KOPT-K1 (cell line): ENCODE measurements around the gene MBD3.
"Not testable (repeated sequence)": the region's sequence is repeated elsewhere in the genome, so short reads cannot be mapped to it uniquely, and the experiment has no call there.

Experiments used
- H3K27ac ChIP-seq: fragments of 200-600 bp; sonication (generic); 2 replicates; pipeline ENCODE4 v1.5.1; 2016; ENCODE audit warnings: antibody characterized with exemption, mild to moderate bottlenecking, low read depth, low read length; ENCODE audit not compliant: poor library complexity, severe bottlenecking
- H3K36me3 ChIP-seq: fragments of 200-600 bp; sonication (generic); 2 replicates; pipeline ENCODE4 v1.5.1; 2017; ENCODE audit warnings: antibody characterized with exemption, mild to moderate bottlenecking, low read length, moderate library complexity; ENCODE audit not compliant: insufficient read depth
- H3K9me3 ChIP-seq: fragments of 200-600 bp; sonication (generic); 2 replicates; pipeline ENCODE4 v1.5.1; 2017; ENCODE audit warnings: antibody characterized with exemption, low read length, mild to moderate bottlenecking; ENCODE audit not compliant: insufficient read depth, poor library complexity, severe bottlenecking

MBD3 gene

DNA sequence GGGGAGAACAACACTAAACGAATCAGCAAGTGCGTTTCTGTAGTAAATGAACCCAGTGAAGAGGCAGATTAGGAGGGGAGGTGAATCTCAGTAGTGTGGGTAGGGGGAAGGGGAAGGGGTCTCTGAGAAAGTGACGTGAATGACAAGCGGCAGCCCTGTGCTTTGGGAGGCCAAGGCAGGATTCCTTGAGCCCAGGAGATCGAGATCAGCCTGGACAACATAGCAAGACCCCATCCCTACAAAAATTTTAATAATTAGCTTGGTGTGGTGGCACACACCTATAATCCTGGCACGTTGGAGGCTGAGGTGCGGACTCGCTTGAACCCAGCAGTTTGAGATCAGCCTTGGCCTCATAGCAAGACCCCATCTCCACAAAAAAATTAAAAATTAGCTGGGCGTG lies 60.7 kb downstream of the MBD3 start:
- H3K36me3 ChIP-seq: no peaks in the 10 kb centered on the region
- no peaks in the 10 kb centered on the region for H3K9me3 ChIP-seq
- H3K27ac ChIP-seq: no peak overlapping the region

GRCh38 chr19:1531587-1531986 lies 61.1 kb downstream of the MBD3 start:
- H3K36me3 ChIP-seq: no peaks in the 10 kb centered on the region
- H3K27ac ChIP-seq: no peak overlapping the region
- H3K9me3 ChIP-seq: no peaks in the 10 kb centered on the region

DNA sequence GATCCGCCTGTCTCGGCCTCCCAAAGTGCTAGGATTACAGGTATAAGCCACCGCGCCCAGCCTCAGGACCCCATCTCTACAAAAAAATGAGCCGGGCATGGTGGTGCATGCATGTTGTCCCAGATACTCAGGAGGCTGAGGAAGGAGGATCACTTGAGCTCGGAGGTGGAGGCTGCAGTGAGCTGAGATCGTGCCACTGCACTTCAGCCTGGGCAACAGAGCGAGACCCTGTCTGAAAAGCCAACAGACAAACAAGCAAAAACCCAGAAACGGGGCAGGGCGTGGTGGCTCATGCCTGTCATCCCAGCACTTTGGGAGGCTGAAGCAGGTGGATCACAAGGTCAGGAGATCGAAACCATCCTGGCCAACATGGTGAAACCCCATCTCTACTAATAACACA lies 61.8 kb downstream of the MBD3 start:
- not testable (repeated sequence) for H3K36me3 ChIP-seq, H3K9me3 ChIP-seq, H3K27ac ChIP-seq

GRCh38 chr19:1529430-1529816 lies 63.2 kb downstream of the MBD3 start:
- H3K27ac ChIP-seq: no peak overlapping the region
- H3K36me3 ChIP-seq: no peaks in the 10 kb centered on the region
- H3K9me3 ChIP-seq: no peaks in the 10 kb centered on the region

DNA sequence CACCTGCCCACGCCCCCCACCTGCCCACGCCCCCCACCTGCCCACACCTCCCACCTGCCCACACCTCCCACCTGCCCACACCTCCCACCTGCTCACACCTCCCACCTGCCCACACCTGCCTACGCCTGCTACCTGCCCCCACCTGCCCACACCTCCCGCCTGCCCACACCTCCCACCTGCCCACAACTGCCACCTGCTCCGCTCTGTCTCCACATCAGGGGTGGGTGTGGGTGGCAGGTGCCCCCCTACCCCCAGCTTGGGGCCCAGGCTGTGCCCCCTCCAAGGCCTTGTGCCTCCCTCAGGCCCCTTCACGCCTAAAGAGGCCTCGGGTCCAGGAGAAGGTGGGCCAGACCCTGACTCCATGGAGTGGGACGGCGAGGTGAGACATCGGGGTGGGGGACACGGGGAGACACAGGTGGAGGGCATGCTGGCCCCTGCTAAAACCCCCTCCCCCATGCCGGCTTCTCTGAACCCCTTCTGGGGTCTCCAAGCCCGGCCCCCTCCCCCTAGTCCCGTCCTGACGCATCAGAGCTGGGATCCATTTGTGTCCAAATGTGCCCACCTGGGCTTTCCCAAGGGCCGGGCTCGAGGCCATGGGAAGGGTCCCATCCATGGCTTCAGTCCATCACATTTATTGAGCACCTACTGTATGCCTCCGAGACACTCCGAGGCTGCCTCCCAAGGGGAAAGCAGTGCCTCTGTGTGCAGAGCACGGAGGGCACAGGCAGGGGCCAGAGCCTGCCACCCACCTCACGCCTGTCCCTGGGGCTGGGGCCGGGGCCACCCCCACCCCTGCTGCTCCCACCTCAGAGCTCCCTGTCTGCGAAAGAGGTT lies 63.9 kb downstream of the MBD3 start:
- Histone ChIP-seq H3K36me3 (no peaks in the 10 kb centered on the region), H3K27ac (no peak overlapping the region)

GRCh38 chr19:1527650-1528309 lies 64.9 kb downstream of the MBD3 start:
- Histone ChIP-seq H3K36me3 (no peaks in the 10 kb centered on the region), H3K27ac (no peak overlapping the region)

More for the DNA sequence above, 63.9 kb downstream of the MBD3 start:
- H3K9me3 ChIP-seq: no peaks in the 10 kb centered on the region

DNA sequence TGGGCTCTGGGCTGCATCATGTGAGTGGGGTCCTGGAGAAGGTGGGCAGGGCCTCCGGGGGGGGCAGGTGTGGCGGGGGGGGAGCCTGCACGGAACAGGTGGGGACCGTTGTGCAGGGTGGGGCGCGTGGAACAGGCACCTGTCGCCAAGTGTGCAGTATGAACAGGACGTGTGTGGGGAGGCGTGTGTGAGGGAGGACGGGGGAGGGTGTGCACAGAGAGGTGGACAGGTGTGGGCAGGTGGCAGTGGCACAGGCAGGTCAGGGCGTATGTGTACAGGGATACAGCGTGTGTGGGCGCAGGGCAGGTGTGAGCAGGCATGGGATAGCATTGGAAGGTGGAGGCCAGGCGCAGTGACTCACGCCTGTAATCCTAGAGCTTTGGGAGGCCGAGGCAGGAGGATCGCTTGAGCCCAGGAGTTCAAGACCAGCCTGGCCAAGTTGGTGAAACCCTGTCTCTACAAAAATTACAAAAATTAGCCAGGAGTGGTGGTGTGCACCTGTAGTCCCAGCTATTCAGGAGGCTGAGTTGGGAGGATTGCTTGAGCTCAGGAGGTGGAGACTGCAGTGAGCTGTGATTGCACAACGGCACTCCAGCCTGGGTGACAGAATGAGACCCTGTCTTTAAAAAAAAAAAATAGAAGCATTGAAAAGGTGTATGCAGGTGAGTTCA lies 65.6 kb downstream of the MBD3 start:
- Histone ChIP-seq H3K9me3 (no peaks in the 10 kb centered on the region), H3K27ac (no peak overlapping the region), H3K36me3 (no peaks in the 10 kb centered on the region)

More at GRCh38 chr19:1527650-1528309, 64.9 kb downstream of the MBD3 start:
- no peaks in the 10 kb centered on the region for H3K9me3 ChIP-seq

GRCh38 chr19:1526066-1526778 lies 66.4 kb downstream of the MBD3 start:
- H3K27ac ChIP-seq: no peak overlapping the region
- H3K9me3 ChIP-seq: no peaks in the 10 kb centered on the region
- H3K36me3 ChIP-seq: no peaks in the 10 kb centered on the region

- Histone ChIP-seq H3K9me3 (no peaks in the 10 kb centered on the region), H3K27ac (no peak overlapping the region), H3K36me3 (no peaks in the 10 kb centered on the region)
These were observed 67.3 kb downstream of the MBD3 start for GRCh38 chr19:1525343-1525742.

DNA sequence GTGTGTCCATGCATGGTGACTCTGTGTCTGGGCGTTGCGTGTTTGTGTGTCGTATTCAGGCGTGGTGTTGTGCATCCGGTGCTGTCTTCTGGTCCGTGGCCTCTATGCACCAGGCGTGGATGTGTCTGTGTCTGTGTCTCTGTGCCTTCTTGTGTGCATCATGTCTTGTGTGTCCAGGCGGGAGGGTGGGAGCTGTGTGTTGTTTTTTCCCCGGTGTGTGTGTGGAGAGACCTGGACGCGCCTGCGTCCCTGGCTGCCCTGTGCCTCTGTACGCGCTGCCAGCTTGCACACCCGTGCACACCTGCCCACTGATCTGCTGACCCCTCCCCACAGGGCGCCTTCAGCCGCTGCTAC lies 67.7 kb downstream of the MBD3 start:
- Histone ChIP-seq H3K9me3 (no peaks in the 10 kb centered on the region), H3K36me3 (no peaks in the 10 kb centered on the region), H3K27ac (no peak overlapping the region)

GRCh38 chr19:1524287-1524971 lies 68.2 kb downstream of the MBD3 start:
- H3K27ac ChIP-seq: no peak overlapping the region
- H3K36me3 ChIP-seq: no peaks in the 10 kb centered on the region
- H3K9me3 ChIP-seq: no peaks in the 10 kb centered on the region
